ENCODE measurements around the gene SH3BP5L. TPM values are rescaled to one million over a fixed set of nuclear protein-coding genes. Genes with fewer than 3 reads are reported as not detected.

SH3BP5L gene
- total RNA-seq, 1 donor from 2014 or later, result 30.8 TPM

DNA sequence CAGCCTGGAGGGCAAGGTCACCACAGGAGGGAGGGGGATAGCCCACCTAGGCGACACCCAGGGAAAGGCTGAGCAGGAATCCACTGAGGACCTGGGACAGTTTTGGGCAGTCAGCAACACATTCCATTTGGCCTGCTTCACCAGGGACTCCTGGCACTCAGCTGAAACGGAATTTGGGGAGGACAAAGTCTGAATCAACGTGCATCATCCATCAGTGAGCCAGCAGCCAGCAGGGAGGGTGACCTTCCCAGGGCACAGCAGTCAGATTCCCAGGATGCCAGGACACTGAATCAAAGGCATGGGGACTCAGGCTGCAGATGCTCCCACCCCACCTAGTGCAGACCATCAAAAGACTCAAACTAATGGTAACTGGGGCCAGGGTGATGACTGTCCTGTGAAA, 4.6 kb downstream of the SH3BP5L start:
- no peaks in the 10 kb centered on the region for H3K9me3 Mint-ChIP-seq (ENCODE audit: low read depth)
- H3K27me3 Mint-ChIP-seq (ENCODE audit: low read depth), result no peaks in the 10 kb centered on the region
- H3K4me3 Mint-ChIP-seq (ENCODE audit: unreplicated experiment), result peak overlapping the region; percentile 29
- no peak for DNase-seq (ENCODE audit: low spot score)
- TF ChIP-seq, protein P1, sequence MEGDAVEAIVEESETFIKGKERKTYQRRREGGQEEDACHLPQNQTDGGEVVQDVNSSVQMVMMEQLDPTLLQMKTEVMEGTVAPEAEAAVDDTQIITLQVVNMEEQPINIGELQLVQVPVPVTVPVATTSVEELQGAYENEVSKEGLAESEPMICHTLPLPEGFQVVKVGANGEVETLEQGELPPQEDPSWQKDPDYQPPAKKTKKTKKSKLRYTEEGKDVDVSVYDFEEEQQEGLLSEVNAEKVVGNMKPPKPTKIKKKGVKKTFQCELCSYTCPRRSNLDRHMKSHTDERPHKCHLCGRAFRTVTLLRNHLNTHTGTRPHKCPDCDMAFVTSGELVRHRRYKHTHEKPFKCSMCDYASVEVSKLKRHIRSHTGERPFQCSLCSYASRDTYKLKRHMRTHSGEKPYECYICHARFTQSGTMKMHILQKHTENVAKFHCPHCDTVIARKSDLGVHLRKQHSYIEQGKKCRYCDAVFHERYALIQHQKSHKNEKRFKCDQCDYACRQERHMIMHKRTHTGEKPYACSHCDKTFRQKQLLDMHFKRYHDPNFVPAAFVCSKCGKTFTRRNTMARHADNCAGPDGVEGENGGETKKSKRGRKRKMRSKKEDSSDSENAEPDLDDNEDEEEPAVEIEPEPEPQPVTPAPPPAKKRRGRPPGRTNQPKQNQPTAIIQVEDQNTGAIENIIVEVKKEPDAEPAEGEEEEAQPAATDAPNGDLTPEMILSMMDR (IDR thresholded peaks at IDR 0.05), result no peak
- peaks cover 9% of the 10 kb centered on the region for H3K36me3 Mint-ChIP-seq (ENCODE audit: low read depth)
- H3K4me1 Mint-ChIP-seq (ENCODE audit: low read depth), result peaks cover 62% of the 10 kb centered on the region
- H3K27ac Mint-ChIP-seq (ENCODE audit: unreplicated experiment), result peak overlapping the region; percentile 81

DNA sequence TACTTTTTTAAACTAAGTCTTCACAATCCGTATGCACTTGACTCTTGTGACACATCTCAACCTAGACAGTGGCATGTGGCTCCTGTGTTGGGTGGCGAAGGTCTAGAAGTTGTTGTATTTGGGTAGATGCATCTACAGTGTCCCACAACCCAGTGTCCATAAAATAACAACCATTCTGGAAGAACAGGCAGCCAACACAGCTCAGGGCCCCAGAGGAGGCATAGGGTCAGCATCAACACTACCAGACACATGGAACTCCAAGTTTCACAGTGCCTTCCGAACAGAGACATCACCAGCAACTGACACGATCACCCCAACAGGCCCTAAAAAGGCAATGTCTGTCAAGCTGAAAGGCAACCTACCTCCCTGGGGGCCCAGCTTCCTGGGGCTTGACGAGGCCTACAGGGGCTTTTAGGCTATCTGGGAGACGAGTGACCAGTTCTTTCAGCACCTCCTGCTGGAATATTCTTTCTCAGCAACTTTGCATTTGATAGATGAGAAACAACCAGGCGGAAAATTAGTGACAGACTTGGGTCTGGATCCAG, 5.6 kb downstream of the SH3BP5L start:
- Mint-ChIP-seq H3K4me3 (ENCODE audit: unreplicated experiment) (no peak overlapping the region), H3K36me3 (ENCODE audit: low read depth) (peaks cover 16% of the 10 kb centered on the region), H3K4me1 (ENCODE audit: low read depth) (peaks cover 57% of the 10 kb centered on the region), H3K9me3 (ENCODE audit: low read depth) (no peaks in the 10 kb centered on the region), H3K27ac (ENCODE audit: unreplicated experiment) (no peak overlapping the region), H3K27me3 (ENCODE audit: low read depth) (no peaks in the 10 kb centered on the region)
- TF ChIP-seq, protein P1 (IDR thresholded peaks at IDR 0.05), result no peak
- no peak for DNase-seq (ENCODE audit: low spot score)

DNA sequence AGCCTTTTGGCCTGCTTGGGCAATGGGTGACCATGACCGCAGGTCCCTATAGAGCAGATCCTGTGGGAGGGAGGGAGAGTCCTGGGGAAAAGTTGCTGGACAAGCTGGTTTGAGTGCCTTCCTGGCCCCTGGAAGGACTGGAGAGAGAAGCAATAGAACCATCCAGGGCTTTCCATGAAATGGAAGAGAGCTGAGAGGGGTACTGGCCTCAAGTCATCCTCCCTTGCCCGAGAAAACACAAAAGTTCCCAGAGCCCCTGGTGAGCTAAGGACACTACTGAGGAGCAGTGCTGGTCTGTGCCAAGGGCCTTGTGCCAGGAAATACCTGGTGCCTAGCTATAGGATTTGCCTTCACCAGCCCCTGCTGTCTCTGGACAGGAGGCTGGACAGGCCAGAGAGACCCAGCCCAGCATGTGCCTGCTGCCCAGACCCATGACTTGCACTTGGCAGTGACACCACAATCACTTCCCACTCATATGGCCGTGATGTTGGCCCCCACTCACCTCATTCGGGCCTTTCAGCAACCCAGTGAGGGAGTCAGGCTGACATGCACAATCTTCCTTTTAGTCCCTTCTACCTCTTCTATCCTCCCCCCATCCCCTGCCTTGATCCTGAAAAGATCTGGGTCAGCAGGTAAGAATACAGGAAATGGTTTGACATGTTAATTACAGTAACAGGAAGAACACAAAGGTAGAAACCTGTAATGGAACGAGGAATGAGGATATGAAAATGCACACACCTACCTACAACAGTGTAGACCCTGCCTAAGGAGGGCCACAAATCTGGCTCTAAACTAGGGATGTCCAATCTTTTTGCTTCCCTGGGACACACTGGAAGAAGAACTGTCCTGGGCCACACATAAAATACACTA, 7.0 kb downstream of the SH3BP5L start:
- no peak for DNase-seq (ENCODE audit: low spot score)
- Mint-ChIP-seq H3K9me3 (ENCODE audit: low read depth) (no peaks in the 10 kb centered on the region), H3K27ac (ENCODE audit: unreplicated experiment) (no peak overlapping the region), H3K27me3 (ENCODE audit: low read depth) (no peaks in the 10 kb centered on the region), H3K4me1 (ENCODE audit: low read depth) (peaks cover 43% of the 10 kb centered on the region), H3K36me3 (ENCODE audit: low read depth) (peaks cover 25% of the 10 kb centered on the region), H3K4me3 (ENCODE audit: unreplicated experiment) (no peak overlapping the region)
- TF ChIP-seq, protein P1 (IDR thresholded peaks at IDR 0.05), result no peak

DNA sequence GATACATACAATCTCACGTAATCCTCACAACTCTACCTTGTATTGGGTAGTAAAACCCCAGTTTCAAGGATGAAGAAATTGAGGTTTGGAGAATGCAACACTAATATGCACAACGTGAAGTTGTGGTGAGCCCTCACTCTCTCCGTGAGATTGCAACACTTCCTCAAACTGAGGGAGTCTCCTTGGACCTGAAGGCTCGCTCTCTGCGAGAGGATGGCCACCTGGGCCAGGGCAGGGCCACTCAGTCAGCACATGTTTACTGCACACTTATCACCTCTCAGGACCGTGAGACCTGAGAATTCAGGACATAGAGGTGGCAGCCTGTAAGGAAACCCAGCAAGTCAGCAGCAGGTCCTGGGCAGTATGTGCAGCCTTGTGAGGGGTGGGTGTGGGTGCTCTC, 8.7 kb downstream of the SH3BP5L start:
- no peaks in the 10 kb centered on the region for H3K27me3 Mint-ChIP-seq (ENCODE audit: low read depth)
- H3K36me3 Mint-ChIP-seq (ENCODE audit: low read depth), result peaks cover 37% of the 10 kb centered on the region
- no peak overlapping the region for H3K27ac Mint-ChIP-seq (ENCODE audit: unreplicated experiment)
- TF ChIP-seq, protein P1 (IDR thresholded peaks at IDR 0.05), result no peak
- H3K4me3 Mint-ChIP-seq (ENCODE audit: unreplicated experiment), result no peak overlapping the region
- no peaks in the 10 kb centered on the region for H3K9me3 Mint-ChIP-seq (ENCODE audit: low read depth)
- peaks cover 26% of the 10 kb centered on the region for H3K4me1 Mint-ChIP-seq (ENCODE audit: low read depth)
- no peak for DNase-seq (ENCODE audit: low spot score)

DNA sequence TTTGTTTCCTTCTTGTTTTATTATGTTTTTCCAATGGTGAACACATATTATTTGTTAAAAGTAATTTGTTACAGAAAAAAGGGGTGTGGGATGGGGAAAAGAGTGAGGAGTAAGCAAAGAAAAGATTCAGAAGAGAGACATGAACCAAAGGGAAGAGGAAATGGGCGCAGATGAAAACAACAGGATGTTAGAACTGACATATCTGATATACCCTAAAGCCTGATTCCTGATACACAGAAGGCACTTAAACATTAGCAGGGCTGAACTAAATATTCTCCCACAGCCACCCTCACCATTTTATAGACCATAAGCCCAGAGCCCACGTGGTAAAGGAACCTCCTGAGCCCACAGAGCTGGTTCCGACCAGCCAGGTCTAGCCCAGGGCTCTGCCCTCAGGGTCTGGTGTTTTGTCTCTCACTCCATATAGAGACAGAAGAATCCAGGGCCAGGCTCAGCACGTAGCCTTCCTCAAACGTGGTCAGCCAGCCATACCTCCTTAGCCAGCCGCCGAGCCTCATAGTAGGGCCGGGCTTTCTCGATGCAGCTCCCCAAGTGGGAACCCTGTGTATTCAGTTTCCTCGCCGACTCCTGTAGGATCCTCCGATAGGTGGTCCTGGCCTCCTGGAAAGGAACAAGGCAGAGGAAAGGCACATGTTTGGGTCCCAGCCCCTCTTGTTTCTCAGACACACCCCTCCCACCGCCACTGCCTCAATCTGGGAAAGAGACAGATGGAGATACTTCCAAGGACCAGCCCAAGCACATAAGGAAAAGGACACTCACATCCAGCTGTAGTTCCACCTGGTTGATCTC, 9.5 kb downstream of the SH3BP5L start:
- TF ChIP-seq, protein P1 (IDR thresholded peaks at IDR 0.05), result no peak
- DNase-seq (ENCODE audit: low spot score), result no peak
- H3K36me3 Mint-ChIP-seq (ENCODE audit: low read depth), result peaks cover 39% of the 10 kb centered on the region
- H3K9me3 Mint-ChIP-seq (ENCODE audit: low read depth), result no peaks in the 10 kb centered on the region
- H3K4me3 Mint-ChIP-seq (ENCODE audit: unreplicated experiment), result no peak overlapping the region
- H3K27ac Mint-ChIP-seq (ENCODE audit: unreplicated experiment), result no peak overlapping the region
- H3K27me3 Mint-ChIP-seq (ENCODE audit: low read depth), result no peaks in the 10 kb centered on the region
- peaks cover 18% of the 10 kb centered on the region for H3K4me1 Mint-ChIP-seq (ENCODE audit: low read depth)
